Esophagus squamous epithelium (tissue), 5 donors: Measurements from ENCODE around the gene THNSL1. TPM values are rescaled to one million over a fixed set of nuclear protein-coding genes. Genes with fewer than 3 reads are reported as not detected.

Source experiments
- DNase-seq: peaks from one replicate; lab custom pipeline; 2025; lab: John Stamatoyannopoulos, UW
- H3K27ac ChIP-seq, 4 donors: fragments of 200-600 bp; sonication (generic); one replicate each; pipeline ENCODE4 v1.5.1; 2016 to 2019; ENCODE audit warnings: mild to moderate bottlenecking in 1 of 4
- H3K27me3 ChIP-seq, 4 donors: fragments of 200-600 bp; sonication (generic); 1 replicate in 3 of 4; 2 replicates in 1 of 4; pipeline versions ENCODE4 v1.5.1 to v1.6.0; 2017 to 2021; ENCODE audit warnings: antibody characterized with exemption in 1 of 4
- H3K36me3 ChIP-seq, 3 donors: fragments of 200-600 bp; sonication (generic); one replicate each; pipeline ENCODE4 v1.5.1; 2016 to 2019
- H3K4me1 ChIP-seq, 3 donors: fragments of 200-600 bp; sonication (generic); one replicate each; pipeline ENCODE4 v1.5.1; 2017 to 2019
- H3K4me3 ChIP-seq, 4 donors: fragments of 200-600 bp; sonication (generic); 1 replicate in 3 of 4; 2 replicates in 1 of 4; pipeline ENCODE4 v1.5.1; 2016 to 2019; ENCODE audit warnings: mild to moderate bottlenecking in 2 of 4, moderate library complexity in 1 of 4
- H3K9me3 ChIP-seq, 3 donors: fragments of 200-600 bp; sonication (generic); one replicate each; pipeline ENCODE4 v1.5.1; 2016 to 2019
- CTCF ChIP-seq, 6 experiments: fragments of 450-650 bp in 4 of 6; fragments of 200-600 bp in 2 of 6; sonication (generic) in 2 of 6; IDR thresholded peaks; one replicate each; pipeline ENCODE4 v1.5.1; 2016 to 2019; ENCODE audit warnings: antibody characterized with exemption in 6 of 6, mild to moderate bottlenecking in 4 of 6, moderate library complexity in 4 of 6
- POLR2A ChIP-seq, 4 donors: fragments of 450-650 bp; IDR thresholded peaks; one replicate each; pipeline ENCODE4 v1.6.1; 2017; ENCODE audit warnings: antibody characterized with exemption in 4 of 4, mild to moderate bottlenecking in 4 of 4, moderate library complexity in 3 of 4
- WGBS, 2 donors: methylation state at CpG; one replicate each; pipeline ENCODE4 v1.1.5; 2018; 5-methylcytosine and 5-hydroxymethylcytosine counted together
- intact Hi-C: fragments of 100-400 bp; cut with DNase I; formaldehyde crosslinking; loops from one replicate; pipeline ENCODE4 v1.15.0; 2022
- total RNA-seq, 4 donors: library from RNA; depleted of rRNA; stranded (reverse); fragments of >200 nt; gene quantifications; one replicate each; pipeline ENCODE4 v1.1.0, GENCODE V29; 2016
- donor health status: DM: yes; HTN: yes; CAD: no.

Gene THNSL1
- total RNA-seq, 4 donors from 2014 or later: 1.0 to 3.0 (median 1.7) TPM

GRCh38 chr10:25071227-25071626 lies 54.8 kb downstream of the THNSL1 start:
- no peaks in the 10 kb centered on the region for H3K36me3 ChIP-seq
- TF ChIP-seq POLR2A (IDR thresholded peaks at IDR 0.05) (no peak), CTCF (IDR thresholded peaks at IDR 0.05) (no peak)
- no peaks in the 10 kb centered on the region for H3K27me3 ChIP-seq
- intact Hi-C loops: no loop called here
- H3K4me1 ChIP-seq: peaks cover 0 to 8% (median 0%) of the 10 kb centered on the region in 3 donors
- 86 to 100% methylated on average over 1 of the region's 1 CpG for WGBS, 2 donors
- DNase-seq: no peak
- no peak overlapping the region for H3K4me3 ChIP-seq
- no peaks in the 10 kb centered on the region for H3K9me3 ChIP-seq
- H3K27ac ChIP-seq: no peak overlapping the region

GRCh38 chr10:25072786-25073185 lies 56.4 kb downstream of the THNSL1 start:
- no peaks in the 10 kb centered on the region for H3K9me3 ChIP-seq
- intact Hi-C loops: no loop called here
- no peaks in the 10 kb centered on the region for H3K27me3 ChIP-seq
- no peaks in the 10 kb centered on the region for H3K36me3 ChIP-seq
- TF ChIP-seq POLR2A (IDR thresholded peaks at IDR 0.05) (no peak), CTCF (IDR thresholded peaks at IDR 0.05) (no peak)
- WGBS, 2 donors: 60% methylated on average over 2 of the region's 2 CpGs
- H3K27ac ChIP-seq: no peak overlapping the region
- no peak overlapping the region for H3K4me3 ChIP-seq
- no peak for DNase-seq
- H3K4me1 ChIP-seq: peaks cover 0 to 7% (median 0%) of the 10 kb centered on the region in 3 donors

GRCh38 chr10:25075825-25076224 lies 59.4 kb downstream of the THNSL1 start:
- no peak for TF ChIP-seq POLR2A (IDR thresholded peaks at IDR 0.05)
- TF ChIP-seq CTCF (IDR thresholded peaks at IDR 0.05): no peak
- peaks cover 0 to 2% (median 2%) of the 10 kb centered on the region in 3 donors for H3K4me1 ChIP-seq
- DNase-seq: no peak
- no peak overlapping the region for H3K4me3 ChIP-seq
- H3K27me3 ChIP-seq: no peaks in the 10 kb centered on the region
- H3K27ac ChIP-seq: no peak overlapping the region
- no peaks in the 10 kb centered on the region for H3K36me3 ChIP-seq
- H3K9me3 ChIP-seq: no peaks in the 10 kb centered on the region
- WGBS, 2 donors: 77 to 80% methylated on average over 4 of the region's 4 CpGs
- intact Hi-C loops: no loop called here

Other genes with a start within 250 kb of the THNSL1 start
- 1 to 10 TPM in 3 of 4 donors, under 1 TPM in 1; 0.15 to 2.2 (median 1.8) TPM for gene PRTFDC1, start 64.0 kb upstream of the THNSL1 start, total RNA-seq
- gene ENKUR, start 454 bp upstream of the THNSL1 start, total RNA-seq: under 1 TPM in 1 of 4 donors, not detected in 3; 0.31 TPM
- not detected for gene GPR158, start 158.4 kb downstream of the THNSL1 start, total RNA-seq